ENCODE data around the gene FNTB. TPM values are rescaled to one million over a fixed set of nuclear protein-coding genes. Genes with fewer than 3 reads are reported as not detected.
A peak's percentile ranks its signal among the peaks of the same experiment; 100 is the strongest.

FNTB gene
- total and polyA plus RNA-seq, 2 of the 13 experiments (the other 11 are each of a cell fraction or from before 2014, with no cell fraction given): 23.6 to 28.5 TPM

DNA sequence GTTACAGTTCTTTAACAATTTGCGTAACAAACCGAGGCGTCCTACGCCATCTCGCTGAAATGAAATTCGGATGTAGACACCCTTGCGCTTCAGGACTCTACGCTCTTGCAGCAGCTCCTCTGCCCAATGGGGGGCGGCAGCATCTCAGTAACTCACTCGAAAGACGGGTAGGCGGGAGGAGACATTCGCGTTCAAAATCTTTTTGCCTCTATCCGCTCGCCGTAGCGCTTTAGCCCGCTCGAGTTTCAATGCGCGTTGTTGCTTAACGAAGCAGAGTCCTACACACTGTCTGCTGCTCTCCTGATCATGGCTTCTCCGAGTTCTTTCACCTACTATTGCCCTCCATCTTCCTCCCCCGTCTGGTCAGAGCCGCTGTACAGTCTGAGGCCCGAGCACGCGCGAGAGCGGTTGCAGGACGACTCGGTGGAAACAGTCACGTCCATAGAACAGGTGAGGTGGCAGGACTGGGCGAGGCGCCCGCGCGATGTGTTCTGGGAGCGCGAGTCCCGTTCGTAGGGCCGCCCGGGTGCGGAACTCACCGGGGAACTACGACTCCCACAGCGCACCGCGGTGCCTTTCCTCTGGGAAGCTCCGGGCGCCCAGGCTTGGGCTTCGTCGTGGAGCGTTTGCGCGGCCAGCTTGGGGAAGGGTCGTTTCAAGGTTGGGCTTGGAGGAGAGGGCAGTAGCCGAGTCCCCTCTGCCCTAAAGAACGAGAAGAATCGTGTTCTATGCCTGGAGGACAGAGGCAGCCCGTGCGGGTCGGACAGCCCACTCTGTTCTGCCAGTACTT, at the start of gene FNTB (continued):
- TF ChIP-seq ZNF230 (CRISPR knock-in tag; IDR thresholded peaks at IDR 0.05): peak; percentile 72; the same call in 1 of the 2 replicates
- TF ChIP-seq CCAR2 (optimal IDR thresholded peaks at IDR 0.05; ENCODE audit: low read depth, low read length): no peak
- no peak for TF ChIP-seq ZNF75D (CRISPR knock-in tag; IDR thresholded peaks at IDR 0.05; ENCODE audit: borderline replicate concordance)
- TF ChIP-seq ZNF558 (CRISPR knock-in tag; IDR thresholded peaks at IDR 0.05; ENCODE audit: borderline replicate concordance): peak; percentile 86; the same call in 1 of the 2 replicates
- TF ChIP-seq ZSCAN9 (CRISPR knock-in tag; IDR thresholded peaks at IDR 0.05; ENCODE audit: borderline replicate concordance): peak; percentile 88
- TF ChIP-seq DNMT1 (CRISPR knock-in tag; IDR thresholded peaks at IDR 0.05): no peak
- peak; percentile 50 for TF ChIP-seq UBTF (CRISPR knock-in tag; IDR thresholded peaks at IDR 0.05)
- TF ChIP-seq MTERF4 (CRISPR knock-in tag; IDR thresholded peaks at IDR 0.05): 0 out of 2 replicates have a peak, but pooled peaks have one; percentile 56
- TF ChIP-seq PAF1 (CRISPR knock-in tag; IDR thresholded peaks at IDR 0.05): no peak
- TF ChIP-seq TRAFD1 (CRISPR knock-in tag; IDR thresholded peaks at IDR 0.05; ENCODE audit: borderline replicate concordance): no peak
- TF ChIP-seq PPARG (CRISPR knock-in tag; conservative IDR thresholded peaks at IDR 0.05): peak; percentile 27; the same call in 1 of the 2 replicates
- peak; percentile 91; the same call in 1 of the 2 replicates for TF ChIP-seq MEIS1 (CRISPR knock-in tag; IDR thresholded peaks at IDR 0.05; ENCODE audit: borderline replicate concordance)
- peak; percentile 43; the same call in 1 of the 2 replicates for TF ChIP-seq HDAC2 (CRISPR knock-in tag; IDR thresholded peaks at IDR 0.05)
- TF ChIP-seq POLR2AphosphoS5 (IDR thresholded peaks at IDR 0.05; ENCODE audit: low read depth, low read length): peak; percentile 90
- TF ChIP-seq ZMAT5 (CRISPR knock-in tag; IDR thresholded peaks at IDR 0.05; ENCODE audit: borderline replicate concordance, low read depth): no peak
- TF ChIP-seq MAZ (IDR thresholded peaks at IDR 0.05; ENCODE audit: borderline replicate concordance, low read depth, low read length): no peak
- TF ChIP-seq MAZ (CRISPR knock-in tag; IDR thresholded peaks at IDR 0.05; ENCODE audit: low read depth): peak; percentile 59; the same call in 1 of the 2 replicates
- TF ChIP-seq TCF12 (IDR thresholded peaks at IDR 0.05): no peak
- TF ChIP-seq TCF12 (CRISPR knock-in tag; IDR thresholded peaks at IDR 0.05): peak; percentile 80; the same call in 1 of the 2 replicates
- 0 out of 2 replicates have a peak, but pooled peaks have one; percentile 5 for TF ChIP-seq KLF15 (CRISPR knock-in tag; IDR thresholded peaks at IDR 0.05; ENCODE audit: borderline replicate concordance)
- TF ChIP-seq RXRA (CRISPR knock-in tag; IDR thresholded peaks at IDR 0.05): peak; percentile 54; the same call in 1 of the 2 replicates
- TF ChIP-seq HCFC1 (IDR thresholded peaks at IDR 0.05; ENCODE audit: low read depth, low read length): peak; percentile 93
- peak; percentile 57 for TF ChIP-seq SKI (IDR thresholded peaks at IDR 0.05; ENCODE audit: partially characterized antibody)
